Mucosa of rectum (tissue), 2 donors: ENCODE data around the gene ACSM2B.
"Not testable (repeated sequence)": the region's sequence is repeated elsewhere in the genome, so short reads cannot be mapped to it uniquely, and the experiment has no call there.

ENCODE experiments used
- H3K27ac ChIP-seq, 2 donors: one replicate each; pipeline ENCODE4 v1.7.0; 2013; ENCODE audit warnings: inconsistent platforms in 2 of 2, low read depth in 2 of 2, low read length in 2 of 2
- H3K27me3 ChIP-seq, 2 donors: one replicate each; pipeline ENCODE4 v1.7.0; 2013; ENCODE audit warnings: low read length in 2 of 2; ENCODE audit not compliant: control insufficient read depth in 2 of 2, insufficient read depth in 2 of 2
- H3K36me3 ChIP-seq, 2 donors: one replicate each; pipeline ENCODE4 v1.7.0; 2013; ENCODE audit warnings: low read length in 2 of 2; ENCODE audit not compliant: control insufficient read depth in 2 of 2, insufficient read depth in 2 of 2
- H3K4me1 ChIP-seq, 2 donors: one replicate each; pipeline ENCODE4 v1.7.0; 2013; ENCODE audit warnings: low read length in 2 of 2, mild to moderate bottlenecking in 1 of 2; ENCODE audit not compliant: control insufficient read depth in 2 of 2, insufficient read depth in 2 of 2
- H3K4me3 ChIP-seq, 2 donors: one replicate each; pipeline ENCODE4 v1.7.0; 2013; ENCODE audit warnings: low read length in 2 of 2
- H3K9ac ChIP-seq, 2 donors: one replicate each; pipeline ENCODE4 v1.7.0; 2013; ENCODE audit warnings: low read length in 2 of 2, low read depth in 1 of 2, mild to moderate bottlenecking in 1 of 2
- H3K9me3 ChIP-seq, 2 donors: one replicate each; pipeline ENCODE4 v1.7.0; 2013; ENCODE audit warnings: low read length in 2 of 2; ENCODE audit not compliant: control insufficient read depth in 2 of 2
- donor health status: healthy.
- donor health status: Normal muscosa, but diverticular disease.

The ACSM2B gene, protein sequence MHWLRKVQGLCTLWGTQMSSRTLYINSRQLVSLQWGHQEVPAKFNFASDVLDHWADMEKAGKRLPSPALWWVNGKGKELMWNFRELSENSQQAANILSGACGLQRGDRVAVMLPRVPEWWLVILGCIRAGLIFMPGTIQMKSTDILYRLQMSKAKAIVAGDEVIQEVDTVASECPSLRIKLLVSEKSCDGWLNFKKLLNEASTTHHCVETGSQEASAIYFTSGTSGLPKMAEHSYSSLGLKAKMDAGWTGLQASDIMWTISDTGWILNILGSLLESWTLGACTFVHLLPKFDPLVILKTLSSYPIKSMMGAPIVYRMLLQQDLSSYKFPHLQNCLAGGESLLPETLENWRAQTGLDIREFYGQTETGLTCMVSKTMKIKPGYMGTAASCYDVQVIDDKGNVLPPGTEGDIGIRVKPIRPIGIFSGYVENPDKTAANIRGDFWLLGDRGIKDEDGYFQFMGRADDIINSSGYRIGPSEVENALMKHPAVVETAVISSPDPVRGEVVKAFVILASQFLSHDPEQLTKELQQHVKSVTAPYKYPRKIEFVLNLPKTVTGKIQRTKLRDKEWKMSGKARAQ

DNA sequence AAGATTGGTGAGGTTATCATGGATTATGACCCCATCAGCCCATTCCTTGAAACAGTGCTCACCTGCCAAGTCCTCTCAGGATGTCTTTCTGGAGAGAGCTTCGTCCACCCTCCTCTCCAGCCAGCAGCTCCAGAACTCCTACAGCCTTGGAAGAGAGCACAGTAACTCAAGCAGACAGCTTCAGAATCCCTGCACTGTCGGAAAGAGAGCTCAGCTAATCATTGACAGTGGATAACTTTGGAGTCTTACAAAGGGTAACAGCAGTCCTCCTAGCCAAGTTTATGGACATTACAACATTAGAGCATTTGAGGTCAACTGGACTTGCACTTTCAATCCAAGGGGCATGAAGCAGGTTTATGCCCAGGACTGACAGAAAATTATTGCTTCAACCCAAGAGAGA is at the start of gene ACSM2B:
Gene ACSM2B, minus strand, starts transcription at position 223 of the 400 bp plus-strand sequence. CDS start 11,522 bp downstream, outside the sequence.
- not testable (repeated sequence) for H3K36me3 ChIP-seq, H3K9ac ChIP-seq, H3K9me3 ChIP-seq, H3K27ac ChIP-seq, H3K4me1 ChIP-seq, H3K4me3 ChIP-seq, H3K27me3 ChIP-seq

DNA sequence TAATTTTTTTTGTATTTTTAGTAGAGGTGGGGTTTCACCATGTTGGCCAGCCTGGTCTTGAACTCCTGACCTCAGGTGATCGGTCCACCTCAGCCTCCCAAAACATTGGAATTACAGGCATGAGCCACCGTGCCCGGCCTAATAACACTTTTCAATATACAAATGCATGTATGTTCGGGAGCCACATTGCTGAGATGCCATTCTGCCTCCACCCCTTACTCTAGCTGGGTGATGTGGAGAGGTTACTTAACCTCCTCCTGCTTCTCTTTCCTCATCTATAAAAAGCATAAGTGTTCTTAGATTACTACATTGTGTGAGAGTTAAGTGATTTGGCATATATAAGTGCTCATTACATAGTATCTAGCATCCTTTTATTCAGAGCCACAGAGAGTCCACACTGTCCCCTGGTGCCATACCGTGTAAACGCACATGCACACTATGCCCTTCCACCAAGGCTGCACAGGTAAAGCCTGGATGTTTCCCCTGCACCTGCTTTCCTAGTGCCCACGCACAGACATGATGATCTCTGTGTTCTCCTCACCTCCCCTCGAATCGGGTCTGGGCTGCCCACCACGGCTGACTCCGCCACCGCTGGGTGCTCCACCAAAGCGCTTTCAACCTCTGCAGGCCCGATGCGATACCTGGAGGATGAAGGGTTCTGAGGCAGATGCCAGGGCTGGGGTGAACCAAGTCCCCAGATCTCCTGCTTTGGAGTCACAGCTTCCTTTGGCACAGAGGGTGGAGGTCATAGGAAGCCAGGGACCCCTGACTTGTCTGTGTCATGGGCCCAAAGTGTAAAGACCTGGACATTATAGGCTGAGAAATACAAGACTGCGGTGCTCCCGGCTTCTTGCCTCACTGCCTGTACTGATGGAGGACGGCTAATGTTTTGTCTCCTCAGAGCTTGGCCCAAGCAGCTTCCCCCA is 49.0 kb upstream of the ACSM2B start:
- no peaks in the 10 kb centered on the region for H3K9me3 ChIP-seq
- no peaks in the 10 kb centered on the region for H3K4me1 ChIP-seq
- H3K27ac ChIP-seq, result no peak overlapping the region
- H3K27me3 ChIP-seq, result peaks cover 0 to under 1% of the 10 kb centered on the region in 2 donors
- H3K9ac ChIP-seq, result no peak overlapping the region
- no peak overlapping the region for H3K4me3 ChIP-seq
- no peaks in the 10 kb centered on the region for H3K36me3 ChIP-seq

DNA sequence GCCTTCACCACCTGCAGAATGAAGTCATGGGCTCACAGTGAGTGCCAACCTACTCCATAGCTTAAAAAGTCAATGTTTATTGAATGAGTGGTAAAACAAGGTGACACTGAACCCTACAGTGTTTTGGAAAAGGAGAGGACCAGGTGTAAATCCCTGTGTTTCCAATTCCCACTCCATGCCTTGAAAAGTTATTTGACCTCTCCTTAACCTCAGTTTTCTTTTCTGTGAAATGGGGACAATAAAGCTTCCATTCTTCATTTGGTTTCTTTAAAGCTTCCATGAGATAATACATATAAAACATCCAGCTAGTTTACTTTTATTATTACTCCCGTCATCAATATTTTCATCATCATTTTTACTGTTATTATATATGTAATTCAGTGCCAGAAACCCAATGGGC is 48.0 kb upstream of the ACSM2B start:
- Histone ChIP-seq H3K9me3 (no peaks in the 10 kb centered on the region), H3K4me1 (no peaks in the 10 kb centered on the region), H3K27me3 (peaks cover 0 to 2% of the 10 kb centered on the region in 2 donors), H3K9ac (no peak overlapping the region), H3K36me3 (no peaks in the 10 kb centered on the region), H3K27ac (no peak overlapping the region), H3K4me3 (no peak overlapping the region)

DNA sequence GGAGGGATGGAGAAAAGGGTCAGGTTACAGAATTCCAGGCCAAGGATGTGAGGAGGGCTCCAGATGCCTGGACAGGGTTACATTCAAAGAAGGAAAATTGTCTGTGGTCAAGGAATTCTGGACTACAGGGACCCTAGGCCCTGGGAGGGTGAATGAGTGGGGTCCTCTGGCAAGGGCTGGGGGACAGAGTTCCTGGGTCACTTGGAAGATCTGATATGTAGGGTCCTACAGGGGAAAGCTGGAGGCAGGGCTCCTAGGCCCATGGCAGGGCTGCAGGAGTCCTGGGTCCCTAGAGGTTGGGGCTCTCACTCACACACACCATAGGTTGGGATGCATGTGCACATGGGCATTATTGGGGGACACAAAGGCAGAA is 46.3 kb upstream of the ACSM2B start:
- no peak overlapping the region for H3K27ac ChIP-seq
- no peaks in the 10 kb centered on the region for H3K36me3 ChIP-seq
- peaks cover 0 to 2% of the 10 kb centered on the region in 2 donors for H3K27me3 ChIP-seq
- H3K9ac ChIP-seq, result no peak overlapping the region
- H3K4me3 ChIP-seq, result no peak overlapping the region
- no peaks in the 10 kb centered on the region for H3K4me1 ChIP-seq
- H3K9me3 ChIP-seq, result no peaks in the 10 kb centered on the region

DNA sequence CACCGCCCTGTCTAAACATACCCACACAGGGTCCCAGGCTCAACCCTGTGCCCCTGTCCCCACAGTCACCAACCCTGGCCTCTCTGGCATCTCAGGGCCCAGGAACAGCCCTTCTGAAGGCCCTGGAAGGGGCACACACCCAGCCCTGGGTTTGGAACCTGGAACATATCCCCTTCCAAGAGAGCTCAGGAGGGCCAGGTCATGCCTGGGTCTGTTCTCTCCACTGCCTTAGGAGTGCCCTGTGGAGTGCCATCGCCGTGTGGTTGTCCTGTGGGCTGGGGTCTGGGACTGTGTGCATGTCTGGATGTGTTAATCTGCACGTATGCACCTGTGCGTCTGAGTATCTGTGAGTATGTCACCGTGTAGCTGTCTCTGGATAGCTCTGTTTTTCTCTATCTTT is 45.2 kb upstream of the ACSM2B start:
- Histone ChIP-seq H3K36me3 (no peaks in the 10 kb centered on the region), H3K27ac (no peak overlapping the region), H3K4me1 (no peaks in the 10 kb centered on the region), H3K9me3 (no peaks in the 10 kb centered on the region), H3K27me3 (peaks cover 0 to 2% of the 10 kb centered on the region in 2 donors), H3K9ac (no peak overlapping the region), H3K4me3 (no peak overlapping the region)

DNA sequence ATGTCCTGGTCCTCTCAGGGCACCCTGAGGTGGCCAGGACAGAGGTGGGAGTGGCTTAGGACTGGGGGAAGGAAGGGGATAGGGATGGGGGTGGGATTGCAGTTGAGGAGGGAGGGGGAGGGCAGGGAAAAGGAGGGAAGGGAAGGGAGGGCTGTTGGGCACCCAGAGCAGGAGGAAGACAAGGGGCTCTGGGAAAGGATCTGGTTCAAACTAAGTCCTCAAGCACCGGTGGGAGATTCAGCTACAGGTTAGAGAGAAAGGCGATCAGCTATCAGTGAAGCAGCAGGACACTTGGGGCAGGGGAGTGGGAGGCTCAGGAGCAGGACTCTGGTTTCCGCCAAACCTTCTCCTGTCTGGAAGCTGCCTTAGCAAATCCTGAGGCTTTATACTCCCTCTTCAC is 44.6 kb upstream of the ACSM2B start:
- Histone ChIP-seq H3K4me3 (no peak overlapping the region), H3K9ac (no peak overlapping the region), H3K9me3 (no peaks in the 10 kb centered on the region), H3K27me3 (peaks cover 0 to 2% of the 10 kb centered on the region in 2 donors), H3K27ac (no peak overlapping the region), H3K36me3 (no peaks in the 10 kb centered on the region), H3K4me1 (no peaks in the 10 kb centered on the region)

DNA sequence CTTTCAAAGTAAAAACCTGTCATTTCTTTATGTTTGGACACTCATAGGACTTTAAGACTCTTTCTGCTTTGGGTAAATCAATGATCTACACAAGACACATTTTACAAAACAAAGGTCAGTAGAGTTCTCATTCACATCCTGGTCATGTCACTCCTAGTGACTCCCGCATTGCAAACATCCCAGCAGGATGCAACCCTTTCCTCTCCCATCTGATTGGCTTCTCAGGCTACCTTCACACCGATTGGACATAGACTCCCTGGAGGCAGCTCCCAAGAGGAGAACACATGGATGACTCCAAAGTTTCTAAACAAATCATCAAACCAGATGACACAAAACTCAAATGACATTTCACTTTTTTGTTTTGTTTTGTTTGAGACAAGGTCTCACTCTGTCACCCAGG is 43.8 kb upstream of the ACSM2B start:
- H3K27ac ChIP-seq, result no peak overlapping the region
- no peak overlapping the region for H3K9ac ChIP-seq
- no peaks in the 10 kb centered on the region for H3K36me3 ChIP-seq
- H3K4me3 ChIP-seq, result no peak overlapping the region
- H3K4me1 ChIP-seq, result no peaks in the 10 kb centered on the region
- no peaks in the 10 kb centered on the region for H3K9me3 ChIP-seq
- peaks cover 0 to 3% of the 10 kb centered on the region in 2 donors for H3K27me3 ChIP-seq

DNA sequence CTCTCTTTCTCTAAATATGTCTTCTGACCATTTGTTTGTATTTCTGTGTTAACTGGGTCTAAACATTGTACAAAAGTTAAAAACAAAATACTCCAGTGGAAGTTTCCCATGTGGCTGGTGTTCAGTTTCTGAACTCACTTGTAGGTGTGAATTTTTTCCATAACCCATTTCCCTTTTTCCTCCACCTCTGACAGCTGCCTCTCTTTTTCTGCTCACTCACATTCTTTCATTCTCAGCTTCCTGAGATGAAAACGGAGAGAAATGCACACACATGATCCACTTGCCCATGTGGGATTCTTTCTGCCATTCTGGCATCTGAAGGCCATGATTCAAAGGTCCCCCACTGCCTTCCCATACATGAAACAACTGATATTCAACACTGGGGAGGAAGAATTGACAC is 41.1 kb upstream of the ACSM2B start:
- peaks cover 0 to 5% of the 10 kb centered on the region in 2 donors for H3K27me3 ChIP-seq
- H3K9ac ChIP-seq, result no peak overlapping the region
- H3K36me3 ChIP-seq, result no peaks in the 10 kb centered on the region
- H3K9me3 ChIP-seq, result no peaks in the 10 kb centered on the region
- H3K4me3 ChIP-seq, result no peak overlapping the region
- H3K27ac ChIP-seq, result no peak overlapping the region
- no peaks in the 10 kb centered on the region for H3K4me1 ChIP-seq

DNA sequence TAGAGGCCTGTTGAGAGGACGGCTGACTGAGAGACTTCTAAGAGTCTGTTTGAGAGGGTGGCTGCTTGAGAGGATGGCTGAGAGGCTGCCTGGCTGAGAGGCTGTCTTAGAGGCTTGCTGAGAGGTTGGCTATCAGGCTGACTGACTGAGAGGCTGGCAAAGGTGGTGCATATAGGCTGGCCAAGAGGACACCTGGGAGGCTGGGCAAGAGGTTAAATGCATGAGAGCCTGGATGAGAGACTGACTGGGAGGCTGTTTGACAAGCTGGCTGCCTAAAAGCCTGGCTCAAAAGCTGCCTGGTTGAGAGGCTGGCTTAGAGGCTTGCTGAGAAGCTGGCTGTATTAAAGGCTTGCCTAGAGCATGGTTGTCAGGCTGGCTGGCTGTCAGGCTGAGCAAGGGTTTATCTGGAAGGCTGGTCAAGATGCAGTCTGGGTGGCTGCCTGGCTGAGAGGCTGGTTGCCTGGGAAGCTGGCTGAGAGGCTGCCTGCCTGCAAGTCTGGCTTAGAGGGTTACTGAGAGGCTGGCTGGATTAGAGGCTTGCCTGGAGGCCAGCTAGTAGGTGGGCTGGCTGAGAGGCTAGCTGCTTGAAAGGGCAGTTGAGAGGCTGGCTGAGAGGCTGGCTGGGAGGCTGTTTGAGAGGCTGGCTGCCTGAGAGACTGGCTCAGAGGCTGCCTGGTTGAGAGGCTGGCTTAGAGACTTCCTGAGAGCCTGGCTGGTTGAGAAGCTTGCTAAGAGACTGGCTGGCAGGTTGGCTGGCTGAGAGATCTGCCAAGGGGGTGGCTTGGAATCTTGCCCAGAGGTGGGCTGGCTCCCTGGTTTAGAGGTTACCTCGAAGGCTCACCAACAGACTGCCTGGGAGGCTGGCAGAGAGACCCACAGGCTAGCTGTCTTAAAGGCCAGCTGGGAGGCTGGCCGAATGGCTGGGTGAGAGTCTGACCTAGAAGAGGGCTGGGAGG is 38.3 kb upstream of the ACSM2B start:
- Histone ChIP-seq H3K4me3 (no peak overlapping the region), H3K27ac (no peak overlapping the region), H3K4me1 (no peaks in the 10 kb centered on the region), H3K9me3 (no peaks in the 10 kb centered on the region), H3K27me3 (peaks cover 0 to 3% of the 10 kb centered on the region in 2 donors), H3K9ac (no peak overlapping the region), H3K36me3 (no peaks in the 10 kb centered on the region)
